ENCODE data around the gene TLR6. TPM values are rescaled to one million over a fixed set of nuclear protein-coding genes. Genes with fewer than 3 reads are reported as not detected.

Gene TLR6
- total and polyA plus RNA-seq, 2 donors (not counting 1 experiment from before 2014, with no cell fraction given) = 10.0 to 60.6 TPM

- no peak overlapping the region for H3K27ac Mint-ChIP-seq
- ChIA-PET CTCF (interaction anchor here (0.6 to 1.9 kb wide), 4 partner anchors 26 to 324 kb away, joined by 3 to 6 read pairs (median 4); no protein-coding TSS in a partner anchor), POLR2A (interaction anchor here (0.6 to 0.7 kb wide), 3 partner anchors 52 to 431 kb away, joined by 3 to 5 read pairs (median 5); partner anchors contain the start of gene TLR10)
- no peak overlapping the region for H2AFZ ChIP-seq (ENCODE audit: insufficient read depth, low read depth, low read length, poor library complexity, severe bottlenecking)
- peaks cover 14 to 20% of the 10 kb centered on the region in 2 donors for H3K4me1 ChIP-seq (ENCODE audit: control insufficient read depth in 2 of 2, insufficient read depth in 2 of 2, low read length in 2 of 2)
- intact Hi-C loops (cut with micrococcal nuclease) = no loop called here
- peaks cover 49% of the 10 kb centered on the region for H3K4me1 Mint-ChIP-seq
- no peaks in the 10 kb centered on the region for H3K27me3 Mint-ChIP-seq
- no CpG with 5 or more reads among the region's 4 CpGs for WGBS (ENCODE audit: insufficient coverage)
- H4K20me1 ChIP-seq (ENCODE audit: control insufficient read depth, insufficient read depth, low read length, poor library complexity, severe bottlenecking) = peaks cover 8% of the 10 kb centered on the region
- no peak overlapping the region for H3K27ac ChIP-seq (ENCODE audit: low read length in 2 of 2)
- H3K79me2 ChIP-seq (ENCODE audit: control insufficient read depth, insufficient read depth, low read length) = peaks cover 91% of the 10 kb centered on the region
- peaks cover 14% of the 10 kb centered on the region for H3K9me3 Mint-ChIP-seq (ENCODE audit: insufficient read depth)
- H3K36me3 ChIP-seq (replicated peaks in 1 of 2; ENCODE audit: control extremely low read depth in 1 of 2, control insufficient read depth in 1 of 2, extremely low read depth in 1 of 2, insufficient read depth in 2 of 2, low read length in 1 of 2) = peaks cover 1 to 35% of the 10 kb centered on the region in 2 experiments
- DNase-seq = no peak
- peaks cover 9 to 39% (median 26%) of the 10 kb centered on the region in 3 donors for H3K9me3 ChIP-seq (ENCODE audit: control extremely low read depth in 1 of 3, control insufficient read depth in 2 of 3, insufficient read depth in 1 of 3, low read length in 2 of 3)
- no peak for ATAC-seq (ENCODE audit: low read depth)
- peak overlapping the region in 1 of 5 experiments; percentile 6 for H3K4me3 ChIP-seq (ENCODE audit: control extremely low read depth in 1 of 5, extremely low read depth in 1 of 5, insufficient read depth in 1 of 5, low read depth in 2 of 5, low read length in 4 of 5)
- no peak overlapping the region for H3K4me3 Mint-ChIP-seq
- no peak for TF ChIP-seq EZH2 (IDR thresholded peaks at IDR 0.05; ENCODE audit: borderline replicate concordance, insufficient read depth, low read depth, low read length, poor library complexity, severe bottlenecking)
- TF ChIP-seq CTCF (IDR thresholded peaks at IDR 0.05) = no peak
- H3K4me2 ChIP-seq (replicated peaks; ENCODE audit: low read depth, low read length, poor library complexity, severe bottlenecking) = no peak overlapping the region
- H3K9ac ChIP-seq (ENCODE audit: low read length) = no peak overlapping the region
- no peaks in the 10 kb centered on the region for H3K27me3 ChIP-seq (replicated peaks in 1 of 4; ENCODE audit: control extremely low read depth in 1 of 4, control insufficient read depth in 3 of 4, insufficient read depth in 4 of 4, low read length in 3 of 4)
Measured at GRCh38 chr4:38834570-38834969, 22.0 kb downstream of the TLR6 start.

GRCh38 chr4:38832624-38833528 is 23.7 kb downstream of the TLR6 start:
- ATAC-seq (ENCODE audit: low read depth) = no peak
- DNase-seq = no peak
- H3K4me2 ChIP-seq (replicated peaks; ENCODE audit: low read depth, low read length, poor library complexity, severe bottlenecking) = no peak overlapping the region
- H3K36me3 ChIP-seq (replicated peaks in 1 of 2; ENCODE audit: control extremely low read depth in 1 of 2, control insufficient read depth in 1 of 2, extremely low read depth in 1 of 2, insufficient read depth in 2 of 2, low read length in 1 of 2) = peaks cover 1 to 47% of the 10 kb centered on the region in 2 experiments
- Mint-ChIP-seq H3K27me3 (no peaks in the 10 kb centered on the region), H3K4me3 (no peak overlapping the region), H3K27ac (peak overlapping the region; percentile 73), H3K4me1 (peaks cover 38% of the 10 kb centered on the region), H3K9me3 (ENCODE audit: insufficient read depth) (peaks cover 12% of the 10 kb centered on the region)
- peaks cover 8% of the 10 kb centered on the region for H4K20me1 ChIP-seq (ENCODE audit: control insufficient read depth, insufficient read depth, low read length, poor library complexity, severe bottlenecking)
- WGBS (ENCODE audit: insufficient coverage) = 90% methylated on average over 6 of the region's 7 CpGs
- no peaks in the 10 kb centered on the region for H3K27me3 ChIP-seq (replicated peaks in 1 of 4; ENCODE audit: control extremely low read depth in 1 of 4, control insufficient read depth in 3 of 4, insufficient read depth in 4 of 4, low read length in 3 of 4)
- H3K9me3 ChIP-seq (ENCODE audit: control extremely low read depth in 1 of 3, control insufficient read depth in 2 of 3, insufficient read depth in 1 of 3, low read length in 2 of 3) = peaks cover 9 to 35% (median 26%) of the 10 kb centered on the region in 3 donors
- H3K27ac ChIP-seq (ENCODE audit: low read length in 2 of 2) = peak overlapping the region in 1 of 2 donors; percentile 19
- POLR2A ChIA-PET = no interaction called here
- CTCF ChIA-PET = interaction anchor here (1.9 to 2.0 kb wide), 2 partner anchors 14 to 23 kb away, joined by 5 to 6 read pairs; partner anchors contain the start of gene TLR6
- peaks cover 79% of the 10 kb centered on the region for H3K79me2 ChIP-seq (ENCODE audit: control insufficient read depth, insufficient read depth, low read length)
- no peak for TF ChIP-seq EZH2 (IDR thresholded peaks at IDR 0.05; ENCODE audit: borderline replicate concordance, insufficient read depth, low read depth, low read length, poor library complexity, severe bottlenecking)
- TF ChIP-seq CTCF (IDR thresholded peaks at IDR 0.05) = no peak
- peaks cover 12 to 13% of the 10 kb centered on the region in 2 donors for H3K4me1 ChIP-seq (ENCODE audit: control insufficient read depth in 2 of 2, insufficient read depth in 2 of 2, low read length in 2 of 2)
- H3K9ac ChIP-seq (ENCODE audit: low read length) = no peak overlapping the region
- H2AFZ ChIP-seq (ENCODE audit: insufficient read depth, low read depth, low read length, poor library complexity, severe bottlenecking) = no peak overlapping the region
- intact Hi-C loops (cut with micrococcal nuclease) = no loop called here
- no peak overlapping the region for H3K4me3 ChIP-seq (ENCODE audit: control extremely low read depth in 1 of 5, extremely low read depth in 1 of 5, insufficient read depth in 1 of 5, low read depth in 2 of 5, low read length in 4 of 5)
